Left lung (tissue), 10 donors: Measurements from ENCODE around the gene FRY. TPM values are rescaled to one million over a fixed set of nuclear protein-coding genes. Genes with fewer than 3 reads are reported as not detected.

ENCODE experiments used
- ATAC-seq: fragments of 200-7000 bp; cut with Tn5 transposase; one replicate; pipeline ENCODE4 v1.9.1; 2020; ENCODE audit warnings: moderate library complexity
- DNase-seq, 4 donors: peaks; one replicate each; pipeline ENCODE4 v3.0.0-alpha.2; 2013 to 2020
- H3K27ac ChIP-seq, 2 donors: fragments of 200-600 bp; sonication (generic) in 1 of 2; one replicate each; pipeline versions ENCODE4 v1.5.0 to v1.8.0; 2020 to 2021
- H3K27me3 ChIP-seq, 2 donors: fragments of 200-600 bp; sonication (generic) in 1 of 2; one replicate each; pipeline versions ENCODE4 v1.5.0 to v1.8.0; 2020 to 2021
- H3K36me3 ChIP-seq, 2 donors: fragments of 200-600 bp; sonication (generic) in 1 of 2; one replicate each; pipeline versions ENCODE4 v1.5.0 to v1.8.0; 2020 to 2021
- H3K4me1 ChIP-seq, 2 donors: fragments of 200-600 bp; one replicate each; pipeline ENCODE4 v1.8.0; 2021
- H3K4me3 ChIP-seq, 2 donors: fragments of 200-600 bp; sonication (generic) in 1 of 2; one replicate each; pipeline versions ENCODE4 v1.5.0 to v1.8.0; 2020 to 2021; ENCODE audit warnings: mild to moderate bottlenecking in 1 of 2
- H3K9me3 ChIP-seq, 2 donors: fragments of 200-600 bp; sonication (generic) in 1 of 2; one replicate each; pipeline versions ENCODE4 v1.5.0 to v1.8.0; 2020 to 2021
- intact Hi-C, 2 donors: fragments of 100-400 bp; cut with DNase I; formaldehyde crosslinking; loops; one replicate each; pipeline versions ENCODE4 v1.11.2 to v1.14.2; 2022
- polyA plus RNA-seq, 6 donors: library from polyadenylated mRNA; unstranded; fragments of 120-200 nt; gene quantifications; one replicate each; pipeline ENCODE4 v1.2.1, GENCODE V29; 2013; ENCODE audit not compliant: insufficient read length in 6 of 6
- total RNA-seq, 2 donors: library from RNA; stranded (reverse); fragmentation: NEBNext Ultra II Directional; extraction: Animal tissue kit (Norgen Biotek cat#: 25700); gene quantifications; one replicate each; pipeline ENCODE4 v1.2.1, GENCODE V29; 2021
- TF ChIP-seq, protein P1 (sequence below), 2 donors: fragments of 200-600 bp; sonication (generic) in 1 of 2; IDR thresholded peaks; one replicate each; pipeline versions ENCODE4 v1.5.0 to v1.8.0; 2021; ENCODE audit warnings: antibody characterized with exemption in 2 of 2
- donor health status: DM: no; HTN: yes; CAD: no.
- donor health status: DM: no; HTN: no; CAD: no.

The FRY gene
- total and polyA plus RNA-seq, 8 donors, result 41.6 to 53.4 (median 49.2) TPM

DNA sequence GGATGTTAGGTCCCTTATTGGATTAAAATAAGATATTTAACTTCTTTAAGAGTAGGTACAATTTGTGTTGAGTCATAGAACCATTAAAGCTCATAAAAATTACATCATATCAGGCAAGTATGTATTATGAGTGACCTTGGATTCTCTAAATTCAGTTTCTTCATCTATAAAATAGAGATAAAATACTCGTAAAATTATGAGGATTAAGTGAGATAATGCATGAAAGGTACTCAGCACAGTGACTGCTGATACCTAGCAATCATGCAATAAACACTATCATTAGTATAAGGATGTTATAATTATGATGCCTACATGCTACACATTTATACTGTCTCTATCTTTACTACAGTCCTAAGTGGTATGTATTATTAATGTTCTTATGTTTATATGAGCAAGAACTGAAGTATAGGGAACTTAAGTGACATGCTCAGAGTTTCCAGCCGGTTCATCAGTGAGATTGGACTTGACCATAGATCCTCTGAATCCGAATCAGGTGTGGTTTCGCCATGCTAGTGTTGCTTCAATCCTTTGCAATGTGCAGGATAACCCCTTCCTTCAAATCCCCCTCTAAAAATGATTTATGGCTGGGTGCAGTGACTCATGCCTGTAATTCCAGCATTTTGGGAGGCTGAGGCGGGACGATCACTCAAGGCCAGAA, 22.9 kb upstream of the FRY start:
- TF ChIP-seq, protein P1, sequence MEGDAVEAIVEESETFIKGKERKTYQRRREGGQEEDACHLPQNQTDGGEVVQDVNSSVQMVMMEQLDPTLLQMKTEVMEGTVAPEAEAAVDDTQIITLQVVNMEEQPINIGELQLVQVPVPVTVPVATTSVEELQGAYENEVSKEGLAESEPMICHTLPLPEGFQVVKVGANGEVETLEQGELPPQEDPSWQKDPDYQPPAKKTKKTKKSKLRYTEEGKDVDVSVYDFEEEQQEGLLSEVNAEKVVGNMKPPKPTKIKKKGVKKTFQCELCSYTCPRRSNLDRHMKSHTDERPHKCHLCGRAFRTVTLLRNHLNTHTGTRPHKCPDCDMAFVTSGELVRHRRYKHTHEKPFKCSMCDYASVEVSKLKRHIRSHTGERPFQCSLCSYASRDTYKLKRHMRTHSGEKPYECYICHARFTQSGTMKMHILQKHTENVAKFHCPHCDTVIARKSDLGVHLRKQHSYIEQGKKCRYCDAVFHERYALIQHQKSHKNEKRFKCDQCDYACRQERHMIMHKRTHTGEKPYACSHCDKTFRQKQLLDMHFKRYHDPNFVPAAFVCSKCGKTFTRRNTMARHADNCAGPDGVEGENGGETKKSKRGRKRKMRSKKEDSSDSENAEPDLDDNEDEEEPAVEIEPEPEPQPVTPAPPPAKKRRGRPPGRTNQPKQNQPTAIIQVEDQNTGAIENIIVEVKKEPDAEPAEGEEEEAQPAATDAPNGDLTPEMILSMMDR (IDR thresholded peaks at IDR 0.05), result no peak
- DNase-seq, result no peak
- Histone ChIP-seq H3K36me3 (no peaks in the 10 kb centered on the region), H3K27me3 (no peaks in the 10 kb centered on the region), H3K4me1 (no peaks in the 10 kb centered on the region), H3K9me3 (no peaks in the 10 kb centered on the region), H3K4me3 (no peak overlapping the region), H3K27ac (no peak overlapping the region)
- intact Hi-C loops, result no loop called here
- no peak for ATAC-seq

DNA sequence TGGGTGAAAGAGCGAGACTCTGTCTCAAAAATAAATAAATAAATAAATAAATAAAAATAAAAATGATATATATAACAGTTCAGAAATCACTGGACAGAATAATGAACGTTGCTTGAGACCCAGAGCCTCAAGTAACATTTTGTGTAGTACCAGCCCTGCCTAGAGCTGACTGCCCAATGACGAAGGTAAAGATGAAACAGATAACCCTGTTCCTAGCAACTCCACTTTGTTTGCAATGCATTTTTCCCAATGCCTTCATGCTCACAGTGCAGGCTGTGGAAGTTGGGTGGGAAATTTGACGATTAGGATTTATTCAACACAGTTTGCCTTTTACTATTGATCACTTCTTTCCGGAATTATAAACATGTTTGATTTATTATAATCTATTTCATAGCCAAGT, 22.2 kb upstream of the FRY start:
- no peak overlapping the region for H3K27ac ChIP-seq
- no peaks in the 10 kb centered on the region for H3K4me1 ChIP-seq
- H3K36me3 ChIP-seq, result no peaks in the 10 kb centered on the region
- H3K4me3 ChIP-seq, result no peak overlapping the region
- H3K9me3 ChIP-seq, result no peaks in the 10 kb centered on the region
- no peak for DNase-seq
- ATAC-seq, result no peak
- TF ChIP-seq, protein P1 (IDR thresholded peaks at IDR 0.05), result no peak
- H3K27me3 ChIP-seq, result no peaks in the 10 kb centered on the region
- intact Hi-C loops, result no loop called here

DNA sequence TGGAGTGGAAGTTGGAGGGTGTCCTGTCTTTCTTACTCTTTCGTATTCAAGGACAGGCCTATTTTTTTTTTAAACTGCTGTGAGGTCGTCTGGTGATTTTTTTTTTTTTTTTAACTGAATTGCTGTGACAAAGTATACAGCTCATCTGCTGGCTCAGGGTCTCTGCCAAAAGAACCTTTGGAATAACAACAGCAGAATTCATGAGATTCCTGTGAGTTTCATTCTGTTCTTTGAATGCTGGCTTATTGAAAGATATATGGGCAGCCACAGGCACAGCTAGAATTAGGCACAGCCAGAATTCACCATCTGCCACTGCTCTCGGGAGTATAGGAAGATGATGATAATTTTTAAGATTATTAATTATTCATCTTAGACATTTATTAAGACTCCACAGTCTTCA, 21.4 kb upstream of the FRY start:
- TF ChIP-seq, protein P1 (IDR thresholded peaks at IDR 0.05), result no peak
- no peaks in the 10 kb centered on the region for H3K9me3 ChIP-seq
- no peak overlapping the region for H3K4me3 ChIP-seq
- H3K4me1 ChIP-seq, result no peaks in the 10 kb centered on the region
- no peak overlapping the region for H3K27ac ChIP-seq
- no peak for ATAC-seq
- H3K27me3 ChIP-seq, result no peaks in the 10 kb centered on the region
- intact Hi-C loops, result no loop called here
- no peak for DNase-seq
- no peaks in the 10 kb centered on the region for H3K36me3 ChIP-seq

DNA sequence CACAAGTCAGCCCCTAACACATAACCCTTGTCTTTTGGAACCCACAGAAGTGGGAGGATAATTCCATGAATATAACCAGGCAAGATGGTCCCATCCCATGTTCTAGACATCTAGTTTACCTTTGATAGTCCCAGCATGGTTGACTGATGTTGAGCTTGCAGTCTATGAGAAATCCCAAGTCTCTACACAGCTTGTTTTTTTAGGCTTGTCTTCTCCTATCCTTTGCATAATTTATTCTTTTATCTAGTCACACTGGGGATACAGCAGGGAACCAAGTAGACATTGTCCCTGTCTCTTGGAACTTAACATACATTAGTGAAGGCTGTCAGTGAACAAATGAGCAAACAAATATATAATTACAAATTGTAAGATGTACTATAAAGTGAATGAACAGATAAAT, 19.6 kb upstream of the FRY start:
- intact Hi-C loops, result no loop called here
- no peaks in the 10 kb centered on the region for H3K4me1 ChIP-seq
- no peak overlapping the region for H3K4me3 ChIP-seq
- DNase-seq, result no peak
- TF ChIP-seq, protein P1 (IDR thresholded peaks at IDR 0.05), result no peak
- no peak for ATAC-seq
- H3K27me3 ChIP-seq, result no peaks in the 10 kb centered on the region
- no peaks in the 10 kb centered on the region for H3K36me3 ChIP-seq
- H3K27ac ChIP-seq, result no peak overlapping the region
- H3K9me3 ChIP-seq, result no peaks in the 10 kb centered on the region

DNA sequence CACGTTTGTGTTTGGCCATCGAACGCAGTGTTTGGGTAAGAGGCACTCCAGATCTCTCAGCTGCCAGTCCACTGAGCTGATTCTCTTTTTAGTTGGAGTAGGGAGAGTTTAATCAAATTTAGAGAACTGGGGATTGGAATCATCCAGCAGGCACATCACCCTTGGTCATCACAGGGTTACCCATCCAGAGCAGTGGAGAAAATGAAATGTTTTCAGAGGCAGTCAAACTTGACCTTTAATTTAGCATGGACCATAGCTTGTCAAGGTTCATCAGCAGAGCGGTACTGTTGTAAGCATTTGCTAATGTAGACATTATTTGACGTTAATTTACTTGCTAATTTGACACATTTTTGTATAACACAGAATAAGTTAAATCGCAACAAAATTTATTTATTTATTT, 18.4 kb upstream of the FRY start:
- Histone ChIP-seq H3K36me3 (no peaks in the 10 kb centered on the region), H3K9me3 (no peaks in the 10 kb centered on the region), H3K27ac (no peak overlapping the region), H3K4me3 (no peak overlapping the region), H3K4me1 (no peaks in the 10 kb centered on the region), H3K27me3 (no peaks in the 10 kb centered on the region)
- DNase-seq (no peak), ATAC-seq (no peak)
- TF ChIP-seq, protein P1 (IDR thresholded peaks at IDR 0.05), result no peak
- intact Hi-C loops, result no loop called here
